Erythroblast (primary cell): Measurements from ENCODE around the gene ADRA2C.

Experiments
- GATA1 ChIP-seq: IDR thresholded peaks from 2 replicates; pipeline ENCODE4 v1.6.1; 2011; ENCODE audit warnings: low read depth, mild to moderate bottlenecking, control low read depth, low read length, moderate library complexity
- POLR2A ChIP-seq: IDR thresholded peaks from 2 replicates; pipeline ENCODE4 v1.6.1; 2011; ENCODE audit warnings: mild to moderate bottlenecking, low read length

DNA sequence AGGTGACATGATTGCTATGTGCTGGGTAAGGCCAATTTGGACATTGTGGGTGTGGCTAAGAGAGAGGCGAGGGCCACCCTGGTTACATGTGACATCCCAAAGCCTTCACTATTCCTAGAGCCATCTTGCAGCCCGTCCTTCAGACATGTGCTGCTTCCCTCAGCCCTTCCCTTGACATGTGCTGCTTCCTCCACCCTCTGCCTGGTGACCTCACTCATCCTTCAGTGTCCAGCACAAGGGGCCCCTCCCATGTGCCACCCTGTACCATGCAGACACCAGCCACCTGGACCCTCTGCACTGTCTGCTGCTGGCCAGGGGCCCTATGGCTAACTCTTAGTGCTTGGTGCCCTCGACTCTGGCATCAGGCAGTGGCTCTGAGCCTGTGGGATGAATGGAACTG, 27.4 kb downstream of the ADRA2C start:
- TF ChIP-seq POLR2A, result no peak
- no peak for TF ChIP-seq GATA1
